K562 treated with DMSO at 1 percent for 24 hours (cell line): ENCODE results near the gene IPO8. TPM values are rescaled to one million over a fixed set of nuclear protein-coding genes. Genes with fewer than 3 reads are reported as not detected.

Experiments used
- total RNA-seq: library from RNA; unstranded; fragments of 300-600 nt; gene quantifications from 2 replicates; pipeline ENCODE4 v1.2.3, GENCODE V29; 2022; ENCODE audit warnings: low read depth; ENCODE audit not compliant: insufficient read depth

Gene IPO8
- total RNA-seq = 12.2 and 15.8 TPM in 2 replicates

GRCh38 chr12:30695199-30696102 lies at the start of gene IPO8:
TSS of gene IPO8 (minus strand) at chr12:30695869. CDS start at chr12:30695647, 222 bp downstream.

Other genes starting within 250 kb of the IPO8 start
- 4.8 and 6.6 TPM in 2 replicates for gene CAPRIN2, start 59.1 kb upstream of the IPO8 start, total RNA-seq
- gene TSPAN11, start 230.9 kb upstream of the IPO8 start, total RNA-seq = 0.21 TPM in 1 of 2 replicates, not detected in the other